Esophagus squamous epithelium (tissue), 4 donors: ENCODE data around the gene API5.

ENCODE experiments used
- POLR2A ChIP-seq, 4 donors: fragments of 450-650 bp; IDR thresholded peaks; one replicate each; pipeline ENCODE4 v1.6.1; 2017; ENCODE audit warnings: antibody characterized with exemption in 4 of 4, mild to moderate bottlenecking in 4 of 4, moderate library complexity in 3 of 4
- TF ChIP-seq, protein P1 (sequence below), 6 experiments: fragments of 450-650 bp in 4 of 6; fragments of 200-600 bp in 2 of 6; sonication (generic) in 2 of 6; IDR thresholded peaks; one replicate each; pipeline ENCODE4 v1.5.1; 2016 to 2019; ENCODE audit warnings: antibody characterized with exemption in 6 of 6, mild to moderate bottlenecking in 4 of 6, moderate library complexity in 4 of 6

DNA sequence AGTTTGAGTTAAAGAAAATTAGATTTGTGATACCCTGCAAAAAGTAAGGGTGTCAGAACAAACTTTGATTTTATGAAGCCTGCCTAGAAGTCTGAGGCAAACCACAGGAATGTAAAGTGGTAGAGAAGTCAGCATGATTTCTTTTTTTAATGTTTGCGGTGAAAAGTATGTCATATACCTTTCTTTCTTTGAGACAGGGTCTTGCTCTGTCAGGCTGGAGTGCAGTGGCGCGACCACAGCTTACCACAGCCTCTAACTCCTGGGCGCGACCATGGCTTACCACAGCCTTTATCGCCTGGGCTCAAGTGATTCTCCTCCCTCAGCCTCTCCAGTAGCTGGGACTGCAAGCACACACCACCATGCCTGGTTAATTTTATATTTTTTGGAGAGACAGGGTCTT, 4.7 kb downstream of the API5 start:
- TF ChIP-seq, protein P1, sequence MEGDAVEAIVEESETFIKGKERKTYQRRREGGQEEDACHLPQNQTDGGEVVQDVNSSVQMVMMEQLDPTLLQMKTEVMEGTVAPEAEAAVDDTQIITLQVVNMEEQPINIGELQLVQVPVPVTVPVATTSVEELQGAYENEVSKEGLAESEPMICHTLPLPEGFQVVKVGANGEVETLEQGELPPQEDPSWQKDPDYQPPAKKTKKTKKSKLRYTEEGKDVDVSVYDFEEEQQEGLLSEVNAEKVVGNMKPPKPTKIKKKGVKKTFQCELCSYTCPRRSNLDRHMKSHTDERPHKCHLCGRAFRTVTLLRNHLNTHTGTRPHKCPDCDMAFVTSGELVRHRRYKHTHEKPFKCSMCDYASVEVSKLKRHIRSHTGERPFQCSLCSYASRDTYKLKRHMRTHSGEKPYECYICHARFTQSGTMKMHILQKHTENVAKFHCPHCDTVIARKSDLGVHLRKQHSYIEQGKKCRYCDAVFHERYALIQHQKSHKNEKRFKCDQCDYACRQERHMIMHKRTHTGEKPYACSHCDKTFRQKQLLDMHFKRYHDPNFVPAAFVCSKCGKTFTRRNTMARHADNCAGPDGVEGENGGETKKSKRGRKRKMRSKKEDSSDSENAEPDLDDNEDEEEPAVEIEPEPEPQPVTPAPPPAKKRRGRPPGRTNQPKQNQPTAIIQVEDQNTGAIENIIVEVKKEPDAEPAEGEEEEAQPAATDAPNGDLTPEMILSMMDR (IDR thresholded peaks at IDR 0.05) = no peak
- TF ChIP-seq POLR2A (IDR thresholded peaks at IDR 0.05) = no peak
